GM12801 (cell line): ENCODE results near the gene RABL6.

ENCODE experiments used
- TF ChIP-seq, protein P1 (sequence below): IDR thresholded peaks from one replicate; pipeline ENCODE4 v1.5.1; 2011; ENCODE audit warnings: control low read depth; ENCODE audit not compliant: insufficient read length; ENCODE audit errors: extremely low read depth

Gene RABL6

DNA sequence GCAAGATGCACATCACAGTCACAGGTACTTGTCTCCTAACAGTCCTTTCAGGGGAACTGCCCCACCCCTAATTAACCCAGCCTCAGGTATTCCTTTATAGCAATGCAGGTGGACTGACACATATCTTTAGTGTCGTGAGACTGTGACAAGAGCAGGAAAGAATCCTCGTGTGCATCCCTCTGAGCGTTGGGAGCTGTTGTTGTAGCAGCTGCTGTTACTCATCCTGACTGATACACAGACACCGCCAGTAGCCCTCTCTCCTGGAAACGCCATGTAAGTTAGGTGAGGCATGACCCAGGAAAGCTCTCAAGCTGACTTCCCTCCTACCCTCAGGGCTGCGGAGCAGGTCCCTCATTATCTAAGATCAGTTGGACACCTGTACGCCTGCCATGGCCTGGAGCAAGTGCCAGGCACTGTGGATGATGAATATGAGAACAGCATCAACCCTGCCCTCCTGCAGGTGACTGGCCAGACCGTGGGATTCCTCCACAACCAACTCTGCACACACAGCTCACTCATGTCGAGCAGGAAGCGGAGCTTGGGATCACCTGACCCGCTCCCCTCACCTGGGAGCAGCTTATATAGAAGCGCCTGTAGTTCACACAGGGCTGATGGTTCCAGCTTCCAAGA, 33.2 kb upstream of the RABL6 start:
- TF ChIP-seq, protein P1, sequence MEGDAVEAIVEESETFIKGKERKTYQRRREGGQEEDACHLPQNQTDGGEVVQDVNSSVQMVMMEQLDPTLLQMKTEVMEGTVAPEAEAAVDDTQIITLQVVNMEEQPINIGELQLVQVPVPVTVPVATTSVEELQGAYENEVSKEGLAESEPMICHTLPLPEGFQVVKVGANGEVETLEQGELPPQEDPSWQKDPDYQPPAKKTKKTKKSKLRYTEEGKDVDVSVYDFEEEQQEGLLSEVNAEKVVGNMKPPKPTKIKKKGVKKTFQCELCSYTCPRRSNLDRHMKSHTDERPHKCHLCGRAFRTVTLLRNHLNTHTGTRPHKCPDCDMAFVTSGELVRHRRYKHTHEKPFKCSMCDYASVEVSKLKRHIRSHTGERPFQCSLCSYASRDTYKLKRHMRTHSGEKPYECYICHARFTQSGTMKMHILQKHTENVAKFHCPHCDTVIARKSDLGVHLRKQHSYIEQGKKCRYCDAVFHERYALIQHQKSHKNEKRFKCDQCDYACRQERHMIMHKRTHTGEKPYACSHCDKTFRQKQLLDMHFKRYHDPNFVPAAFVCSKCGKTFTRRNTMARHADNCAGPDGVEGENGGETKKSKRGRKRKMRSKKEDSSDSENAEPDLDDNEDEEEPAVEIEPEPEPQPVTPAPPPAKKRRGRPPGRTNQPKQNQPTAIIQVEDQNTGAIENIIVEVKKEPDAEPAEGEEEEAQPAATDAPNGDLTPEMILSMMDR: no peak

DNA sequence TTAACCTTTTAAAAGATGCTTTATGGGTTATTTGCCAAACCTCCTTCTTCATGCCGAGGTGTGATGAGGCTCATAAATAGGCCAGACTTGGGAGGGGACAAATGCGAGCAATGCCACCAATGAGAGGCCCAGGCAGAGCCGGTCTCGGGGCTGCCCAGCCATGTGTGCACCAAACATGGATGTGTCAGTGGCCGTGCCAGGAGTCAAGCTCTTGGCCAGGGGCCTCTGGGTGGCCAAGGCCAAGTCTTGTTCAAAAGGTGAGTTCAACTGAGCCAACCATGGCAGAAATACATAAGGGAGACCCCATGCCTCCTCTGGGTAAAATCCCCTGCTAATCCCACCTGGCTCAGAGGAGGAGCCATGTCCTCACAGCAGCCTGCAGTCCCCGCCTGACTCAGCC, 32.6 kb upstream of the RABL6 start:
- TF ChIP-seq, protein P1: no peak

DNA sequence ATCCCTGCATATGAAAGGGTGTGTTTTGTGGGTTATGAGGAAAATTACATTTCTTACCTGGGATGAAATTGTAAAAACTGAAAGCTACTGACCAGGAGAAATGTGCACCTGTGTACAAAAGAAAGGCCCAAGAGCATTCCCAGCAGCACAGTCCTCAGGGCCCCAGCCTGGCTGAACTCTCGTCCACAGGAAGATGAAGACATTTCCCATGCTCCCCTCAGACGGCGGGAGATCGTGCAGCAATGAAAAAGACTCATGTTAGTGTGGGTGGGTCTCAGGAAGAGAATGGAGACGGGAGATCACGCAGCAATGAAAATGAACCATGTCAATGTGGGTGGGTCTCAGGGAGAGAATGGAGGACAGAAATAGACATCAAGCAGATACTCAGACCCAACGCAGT, 30.8 kb upstream of the RABL6 start:
- TF ChIP-seq, protein P1: no peak

DNA sequence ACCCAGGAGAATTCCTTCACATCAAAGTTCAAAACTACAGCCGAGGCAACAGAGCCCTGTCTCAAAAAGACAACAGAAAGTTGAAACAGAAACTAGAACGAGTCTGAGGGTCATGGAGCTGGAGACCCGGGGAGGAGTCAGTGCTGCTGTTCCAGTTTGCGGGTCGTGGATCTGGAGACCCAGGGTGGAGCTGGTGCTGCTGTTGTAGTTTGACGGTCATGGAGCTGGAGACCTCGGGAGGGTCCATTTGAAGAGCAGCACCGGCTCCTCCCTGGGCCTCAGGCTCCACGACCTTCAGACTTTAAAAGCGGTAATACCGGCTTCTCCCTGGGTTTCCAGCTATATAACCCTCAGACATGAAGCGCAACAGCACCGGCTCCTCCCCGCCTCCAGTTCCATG, 30.4 kb upstream of the RABL6 start:
- TF ChIP-seq, protein P1: no peak

DNA sequence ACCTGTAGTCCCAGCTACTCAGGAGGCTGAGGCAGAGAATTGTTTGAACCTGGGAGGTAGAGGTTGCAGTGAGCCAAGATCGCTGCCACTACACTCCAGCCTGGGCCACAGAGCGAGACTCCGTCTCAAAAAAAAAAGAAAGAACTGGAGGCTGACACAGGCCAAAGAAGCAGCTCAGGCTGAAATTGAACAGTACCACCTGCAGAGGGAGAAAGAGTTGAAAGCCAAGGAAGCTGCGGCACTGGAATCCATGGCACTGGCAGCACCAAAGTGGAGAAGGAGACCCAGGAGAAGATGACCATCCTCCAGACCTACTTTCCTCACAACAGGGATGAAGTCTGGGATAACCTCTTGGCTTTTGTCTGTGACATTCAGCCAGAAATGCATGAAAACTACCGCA, 27.9 kb upstream of the RABL6 start:
- TF ChIP-seq, protein P1: no peak

DNA sequence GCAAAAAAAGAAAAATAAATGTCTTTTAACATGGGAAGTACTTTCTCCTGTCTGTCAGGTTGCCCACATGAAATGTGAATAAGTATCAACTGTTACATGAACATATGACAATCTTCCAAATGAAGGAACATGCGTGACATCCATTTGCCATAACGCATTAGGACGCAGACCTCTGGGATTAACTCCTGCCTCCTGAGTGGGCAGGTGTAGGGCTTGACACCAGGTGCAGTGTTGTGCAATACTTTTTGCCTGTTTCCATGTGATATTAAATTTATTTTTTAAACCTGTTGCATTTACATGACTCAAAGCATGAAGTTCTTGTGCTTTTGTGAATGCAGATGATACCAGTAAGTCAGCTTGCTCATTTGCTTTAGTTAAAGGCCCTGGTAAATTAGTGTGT, 25.3 kb upstream of the RABL6 start:
- TF ChIP-seq, protein P1: no peak

DNA sequence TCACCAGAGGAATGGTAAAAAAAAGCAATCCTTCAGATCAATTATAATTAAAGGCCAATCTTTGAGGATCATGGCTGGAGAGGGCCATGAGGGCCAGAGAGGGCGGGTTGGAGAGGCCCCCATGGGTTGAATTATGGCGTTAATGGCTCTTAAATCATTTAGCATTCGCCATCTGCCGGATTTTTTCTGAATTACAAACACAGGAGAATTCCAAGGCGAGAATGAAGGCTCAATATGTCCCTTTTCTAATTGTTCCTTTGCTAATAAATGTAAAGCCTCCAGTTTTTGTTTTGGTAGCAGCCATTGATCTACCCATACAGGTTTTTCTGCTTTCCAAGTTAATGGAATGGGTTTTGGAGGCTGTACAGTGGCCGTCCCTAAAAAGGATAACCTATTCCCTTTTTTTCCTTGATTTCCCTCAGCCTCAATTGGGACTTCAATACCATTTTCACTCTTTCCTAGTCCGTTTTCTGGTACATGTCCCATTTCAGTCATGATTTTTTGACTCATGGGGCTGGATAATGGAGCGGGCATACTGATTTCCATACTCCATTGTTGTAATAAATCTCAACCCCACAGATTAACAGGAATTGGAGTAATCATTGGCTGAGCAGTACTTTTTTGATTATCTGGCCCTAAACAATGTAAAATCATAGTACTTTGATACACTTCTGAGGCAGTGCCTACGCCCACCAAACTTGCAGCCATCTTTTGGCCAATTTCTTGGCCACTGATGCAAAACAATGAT, 23.3 kb upstream of the RABL6 start:
- TF ChIP-seq, protein P1: no peak
